Immature natural killer cell (primary cell): ENCODE results near the gene ANKAR. TPM values are rescaled to one million over a fixed set of nuclear protein-coding genes. Genes with fewer than 3 reads are reported as not detected.
"Not testable (repeated sequence)": the region's sequence is repeated elsewhere in the genome, so short reads cannot be mapped to it uniquely, and the experiment has no call there.

Source experiments
- DNase-seq, 3 donors: peaks; one replicate each; pipeline ENCODE4 v3.0.0; 2022; ENCODE audit warnings: mixed read lengths in 1 of 3
- H3K27ac Mint-ChIP-seq, 6 donors: one replicate each; pipeline ENCODE4 v1.8.0; 2020; ENCODE audit warnings: mixed read lengths in 6 of 6, mild to moderate bottlenecking in 5 of 6, inconsistent platforms in 4 of 6, moderate library complexity in 3 of 6
- H3K27me3 Mint-ChIP-seq, 3 donors: one replicate each; pipeline ENCODE4 v1.8.0; 2020 to 2021; ENCODE audit warnings: low read depth in 3 of 3, mild to moderate bottlenecking in 3 of 3, mixed read lengths in 3 of 3, moderate library complexity in 3 of 3, inconsistent platforms in 1 of 3
- H3K36me3 Mint-ChIP-seq, 3 donors: one replicate each; pipeline ENCODE4 v1.8.0; 2020; ENCODE audit warnings: mixed read lengths in 3 of 3, inconsistent platforms in 2 of 3, mild to moderate bottlenecking in 2 of 3
- H3K4me1 Mint-ChIP-seq, 2 donors: one replicate each; pipeline ENCODE4 v1.8.0; 2020; ENCODE audit warnings: inconsistent platforms in 2 of 2, mild to moderate bottlenecking in 2 of 2, mixed read lengths in 2 of 2, moderate library complexity in 1 of 2
- H3K4me3 Mint-ChIP-seq, 5 donors: one replicate each; pipeline ENCODE4 v1.8.0; 2020; ENCODE audit warnings: mild to moderate bottlenecking in 5 of 5, mixed read lengths in 5 of 5, inconsistent platforms in 3 of 5, moderate library complexity in 3 of 5
- H3K9me3 Mint-ChIP-seq, 6 donors: one replicate each; pipeline ENCODE4 v1.8.0; 2020; ENCODE audit warnings: mild to moderate bottlenecking in 6 of 6, mixed read lengths in 6 of 6, inconsistent platforms in 4 of 6, moderate library complexity in 3 of 6
- polyA plus RNA-seq, 3 donors: library from polyadenylated mRNA; unstranded; fragments of 300-500 nt; fragmentation: Illumina TruSeq; gene quantifications; one replicate each; pipeline ENCODE4 v1.2.3, GENCODE V29; 2021

Gene ANKAR
- polyA plus RNA-seq, 3 donors from 2014 or later, result 5.7 to 9.2 (median 8.9) TPM

GRCh38 chr2:189648846-189649509 lies 25.5 kb upstream of the ANKAR start:
- DNase-seq, result no peak
- Mint-ChIP-seq H3K4me1 (no peaks in the 10 kb centered on the region), H3K27me3 (peaks cover 0 to 6% (median 2%) of the 10 kb centered on the region in 3 donors), H3K4me3 (no peak overlapping the region), H3K36me3 (peaks cover 0 to 4% (median 3%) of the 10 kb centered on the region in 3 donors), H3K9me3 (no peaks in the 10 kb centered on the region), H3K27ac (no peak overlapping the region)

- Mint-ChIP-seq H3K4me3 (no peak overlapping the region), H3K27ac (no peak overlapping the region), H3K9me3 (no peaks in the 10 kb centered on the region), H3K36me3 (peaks cover 0 to 4% (median 3%) of the 10 kb centered on the region in 3 donors), H3K4me1 (no peaks in the 10 kb centered on the region), H3K27me3 (peaks cover 0 to 6% (median 2%) of the 10 kb centered on the region in 3 donors)
- no peak for DNase-seq
These were observed 23.2 kb upstream of the ANKAR start for GRCh38 chr2:189651284-189651683.

GRCh38 chr2:189653464-189653863 lies 21.0 kb upstream of the ANKAR start:
- H3K4me3 Mint-ChIP-seq, H3K36me3 Mint-ChIP-seq, H3K27ac Mint-ChIP-seq: not testable (repeated sequence)

GRCh38 chr2:189654641-189655040 lies 19.8 kb upstream of the ANKAR start:
- Mint-ChIP-seq H3K9me3 (no peaks in the 10 kb centered on the region), H3K4me3 (no peak overlapping the region), H3K4me1 (peaks cover 25% of the 10 kb centered on the region in 2 donors), H3K27ac (no peak overlapping the region), H3K27me3 (peaks cover 0 to 6% (median 2%) of the 10 kb centered on the region in 3 donors), H3K36me3 (peaks cover 0 to 4% (median 3%) of the 10 kb centered on the region in 3 donors)
- DNase-seq, result no peak

More at GRCh38 chr2:189653464-189653863, 21.0 kb upstream of the ANKAR start:
- H3K4me1 Mint-ChIP-seq, result peaks cover 16 to 19% of the 10 kb centered on the region in 2 donors
- H3K27me3 Mint-ChIP-seq, DNase-seq, H3K9me3 Mint-ChIP-seq: not testable (repeated sequence)

- no peaks in the 10 kb centered on the region for H3K9me3 Mint-ChIP-seq
- peak; percentile 39 to 61 (median 41) for DNase-seq
- peaks cover 29 to 30% of the 10 kb centered on the region in 2 donors for H3K4me1 Mint-ChIP-seq
These were observed 16.6 kb upstream of the ANKAR start for GRCh38 chr2:189657867-189658266.

GRCh38 chr2:189658306-189659212 lies 15.9 kb upstream of the ANKAR start:
- Mint-ChIP-seq H3K27me3 (peaks cover 0 to 2% (median 0%) of the 10 kb centered on the region in 3 donors), H3K4me1 (peaks cover 30 to 32% of the 10 kb centered on the region in 2 donors), H3K36me3 (peaks cover 0 to 2% (median 0%) of the 10 kb centered on the region in 3 donors), H3K27ac (peak overlapping the region; percentile 71 to 94 (median 92)), H3K9me3 (no peaks in the 10 kb centered on the region), H3K4me3 (peak overlapping the region; percentile 57 to 86 (median 67))
- peak in 1 of 3 donors; percentile 5 for DNase-seq

More at GRCh38 chr2:189657867-189658266, 16.6 kb upstream of the ANKAR start:
- peak overlapping the region; percentile 71 to 94 (median 92) for H3K27ac Mint-ChIP-seq
- no peaks in the 10 kb centered on the region for H3K36me3 Mint-ChIP-seq
- peaks cover 0 to 2% (median 0%) of the 10 kb centered on the region in 3 donors for H3K27me3 Mint-ChIP-seq
- H3K4me3 Mint-ChIP-seq, result peak overlapping the region; percentile 57 to 86 (median 67)

- H3K9me3 Mint-ChIP-seq, result no peaks in the 10 kb centered on the region
- peak overlapping the region in 5 of 6 donors; percentile 75 to 93 (median 88) for H3K27ac Mint-ChIP-seq
- peak overlapping the region in 1 of 5 donors; percentile 43 for H3K4me3 Mint-ChIP-seq
- peaks cover 0 to 2% (median 0%) of the 10 kb centered on the region in 3 donors for H3K27me3 Mint-ChIP-seq
- peaks cover 0 to 4% (median 0%) of the 10 kb centered on the region in 3 donors for H3K36me3 Mint-ChIP-seq
- peaks cover 30 to 39% of the 10 kb centered on the region in 2 donors for H3K4me1 Mint-ChIP-seq
- DNase-seq, result no peak
These were observed 14.7 kb upstream of the ANKAR start for GRCh38 chr2:189659734-189660133.

GRCh38 chr2:189660803-189661147 lies 13.7 kb upstream of the ANKAR start:
- peaks cover 0 to 2% (median 0%) of the 10 kb centered on the region in 3 donors for H3K27me3 Mint-ChIP-seq
- H3K27ac Mint-ChIP-seq, result no peak overlapping the region
- H3K9me3 Mint-ChIP-seq, result no peaks in the 10 kb centered on the region
- peaks cover 0 to 4% (median 0%) of the 10 kb centered on the region in 3 donors for H3K36me3 Mint-ChIP-seq
- DNase-seq, result no peak
- no peak overlapping the region for H3K4me3 Mint-ChIP-seq
- H3K4me1 Mint-ChIP-seq, result peaks cover 30 to 39% of the 10 kb centered on the region in 2 donors

- H3K36me3 Mint-ChIP-seq, result peaks cover 0 to 10% (median 6%) of the 10 kb centered on the region in 3 donors
These were observed 13.1 kb upstream of the ANKAR start, which contains the start of gene ASNSD1 for GRCh38 chr2:189661148-189661956. TSS of gene ASNSD1 (plus strand) at chr2:189661459. CDS start at chr2:189666133, 4,674 bp downstream.

GRCh38 chr2:189661957-189662321 lies 12.5 kb upstream of the ANKAR start:
- Mint-ChIP-seq H3K9me3 (no peaks in the 10 kb centered on the region), H3K36me3 (peaks cover 3 to 14% (median 9%) of the 10 kb centered on the region in 3 donors), H3K4me3 (no peak overlapping the region), H3K27me3 (no peaks in the 10 kb centered on the region), H3K27ac (no peak overlapping the region), H3K4me1 (peaks cover 32 to 36% of the 10 kb centered on the region in 2 donors)
- no peak for DNase-seq

More at GRCh38 chr2:189661148-189661956, 13.1 kb upstream of the ANKAR start, which contains the start of gene ASNSD1:
- no peaks in the 10 kb centered on the region for H3K9me3 Mint-ChIP-seq
- no peak within 1 kb of the TSS for H3K4me3 Mint-ChIP-seq
- H3K27ac Mint-ChIP-seq, result peak within 1 kb of the TSS in 1 of 6 donors; percentile 17
- peaks cover 0 to 2% (median 0%) of the 10 kb centered on the region in 3 donors for H3K27me3 Mint-ChIP-seq
- peaks cover 36 to 39% of the 10 kb centered on the region in 2 donors for H3K4me1 Mint-ChIP-seq
- peak; percentile 99 to 100 (median 100) for DNase-seq

GRCh38 chr2:189662669-189663226 lies 11.7 kb upstream of the ANKAR start:
- H3K9me3 Mint-ChIP-seq, result no peaks in the 10 kb centered on the region
- no peaks in the 10 kb centered on the region for H3K27me3 Mint-ChIP-seq
- H3K27ac Mint-ChIP-seq, result peak overlapping the region in 2 of 6 donors; percentile 18 to 51
- peaks cover 8 to 19% (median 13%) of the 10 kb centered on the region in 3 donors for H3K36me3 Mint-ChIP-seq
- no peak for DNase-seq
- H3K4me1 Mint-ChIP-seq, result peaks cover 25 to 30% of the 10 kb centered on the region in 2 donors
- no peak overlapping the region for H3K4me3 Mint-ChIP-seq

GRCh38 chr2:189663319-189663718 lies 11.2 kb upstream of the ANKAR start:
- Mint-ChIP-seq H3K4me3 (peak overlapping the region in 4 of 5 donors; percentile 36 to 60 (median 40)), H3K27ac (peak overlapping the region in 3 of 6 donors; percentile 55 to 80 (median 64)), H3K4me1 (peaks cover 19 to 24% of the 10 kb centered on the region in 2 donors), H3K36me3 (peaks cover 10 to 20% (median 14%) of the 10 kb centered on the region in 3 donors)
- DNase-seq, H3K9me3 Mint-ChIP-seq, H3K27me3 Mint-ChIP-seq: not testable (repeated sequence)
